ENCODE measurements around the gene SPTBN1.
A peak's percentile ranks its signal among the peaks of the same experiment; 100 is the strongest.

SPTBN1 gene

GRCh38 chr2:54564439-54564838 is 108.3 kb downstream of the SPTBN1 start:
- DNase-seq (ENCODE audit: low read depth) = no peak
- TF ChIP-seq, protein P1, sequence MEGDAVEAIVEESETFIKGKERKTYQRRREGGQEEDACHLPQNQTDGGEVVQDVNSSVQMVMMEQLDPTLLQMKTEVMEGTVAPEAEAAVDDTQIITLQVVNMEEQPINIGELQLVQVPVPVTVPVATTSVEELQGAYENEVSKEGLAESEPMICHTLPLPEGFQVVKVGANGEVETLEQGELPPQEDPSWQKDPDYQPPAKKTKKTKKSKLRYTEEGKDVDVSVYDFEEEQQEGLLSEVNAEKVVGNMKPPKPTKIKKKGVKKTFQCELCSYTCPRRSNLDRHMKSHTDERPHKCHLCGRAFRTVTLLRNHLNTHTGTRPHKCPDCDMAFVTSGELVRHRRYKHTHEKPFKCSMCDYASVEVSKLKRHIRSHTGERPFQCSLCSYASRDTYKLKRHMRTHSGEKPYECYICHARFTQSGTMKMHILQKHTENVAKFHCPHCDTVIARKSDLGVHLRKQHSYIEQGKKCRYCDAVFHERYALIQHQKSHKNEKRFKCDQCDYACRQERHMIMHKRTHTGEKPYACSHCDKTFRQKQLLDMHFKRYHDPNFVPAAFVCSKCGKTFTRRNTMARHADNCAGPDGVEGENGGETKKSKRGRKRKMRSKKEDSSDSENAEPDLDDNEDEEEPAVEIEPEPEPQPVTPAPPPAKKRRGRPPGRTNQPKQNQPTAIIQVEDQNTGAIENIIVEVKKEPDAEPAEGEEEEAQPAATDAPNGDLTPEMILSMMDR (IDR thresholded peaks at IDR 0.05; ENCODE audit: insufficient read depth, low read depth, low read length, missing control alignments) = no peak
- H3K4me3 ChIP-seq (ENCODE audit: low read depth, low read length) = no peak overlapping the region

DNA sequence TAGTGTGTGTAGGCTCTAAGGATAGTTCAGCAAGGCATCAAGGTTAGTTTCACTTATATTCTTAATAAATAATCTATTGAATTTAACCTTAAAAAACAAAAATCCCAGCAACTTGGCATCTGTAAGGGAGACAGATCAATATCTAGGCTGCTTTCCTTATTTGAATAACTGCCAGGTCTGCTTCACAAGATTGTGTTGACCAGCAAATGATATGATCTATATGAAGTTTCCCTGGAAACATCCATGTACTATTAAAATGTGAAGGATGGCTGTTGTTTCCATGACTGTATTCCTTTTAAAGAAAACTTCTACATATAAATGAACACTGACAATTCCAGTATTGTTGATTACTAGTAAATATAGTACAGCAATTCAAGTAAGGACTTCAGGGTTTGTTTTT is 109.4 kb downstream of the SPTBN1 start:
- no peak overlapping the region for H3K4me3 ChIP-seq (ENCODE audit: low read depth, low read length)
- TF ChIP-seq, protein P1 (IDR thresholded peaks at IDR 0.05; ENCODE audit: insufficient read depth, low read depth, low read length, missing control alignments) = no peak
- DNase-seq (ENCODE audit: low read depth) = no peak

DNA sequence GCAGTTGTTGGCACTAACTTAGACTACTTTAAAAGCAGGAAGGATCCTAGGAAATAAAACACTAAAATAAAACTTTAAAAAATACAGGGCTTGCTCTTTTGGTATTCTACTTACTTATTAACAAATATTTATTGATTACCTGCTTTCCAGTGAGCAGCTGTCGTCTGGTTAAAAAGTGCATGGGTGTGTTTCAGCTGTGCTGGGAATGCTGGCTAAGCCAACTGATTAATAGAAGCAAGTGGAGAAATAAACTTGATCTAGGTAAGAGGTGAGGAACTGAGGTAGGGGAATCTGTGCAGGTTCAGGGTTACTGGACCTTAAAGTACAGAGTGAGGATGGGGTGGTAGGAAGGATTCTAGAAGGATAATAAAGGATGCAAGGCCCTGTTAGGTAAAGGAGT is 110.8 kb downstream of the SPTBN1 start:
- H3K4me3 ChIP-seq (ENCODE audit: low read depth, low read length) = no peak overlapping the region
- DNase-seq (ENCODE audit: low read depth) = no peak
- TF ChIP-seq, protein P1 (IDR thresholded peaks at IDR 0.05; ENCODE audit: insufficient read depth, low read depth, low read length, missing control alignments) = no peak

DNA sequence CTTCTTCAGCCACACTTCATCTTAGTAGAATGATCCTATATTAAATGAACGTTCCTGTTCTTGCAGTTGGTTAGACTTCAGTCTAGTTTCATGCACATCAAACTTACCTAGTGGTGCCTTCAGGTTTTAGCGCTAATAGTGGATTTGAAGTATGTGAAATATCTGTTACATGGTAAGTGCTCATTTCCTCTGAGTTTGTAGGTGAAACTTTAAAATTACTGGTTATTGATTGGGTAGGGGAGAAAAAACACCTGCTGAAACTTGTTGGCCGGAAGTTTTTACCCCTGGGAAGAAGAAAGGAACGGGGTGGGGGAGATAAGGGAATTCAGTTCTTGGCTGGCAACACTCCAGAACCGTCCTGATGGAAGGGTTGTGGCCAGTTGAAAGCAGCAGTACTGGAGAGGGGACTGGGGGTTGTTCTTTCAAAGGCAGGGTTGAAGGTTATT is 112.8 kb downstream of the SPTBN1 start:
- TF ChIP-seq, protein P1 (IDR thresholded peaks at IDR 0.05; ENCODE audit: insufficient read depth, low read depth, low read length, missing control alignments) = no peak
- H3K4me3 ChIP-seq (ENCODE audit: low read depth, low read length) = peak overlapping the region; percentile 64
- peak; percentile 87 for DNase-seq (ENCODE audit: low read depth)

DNA sequence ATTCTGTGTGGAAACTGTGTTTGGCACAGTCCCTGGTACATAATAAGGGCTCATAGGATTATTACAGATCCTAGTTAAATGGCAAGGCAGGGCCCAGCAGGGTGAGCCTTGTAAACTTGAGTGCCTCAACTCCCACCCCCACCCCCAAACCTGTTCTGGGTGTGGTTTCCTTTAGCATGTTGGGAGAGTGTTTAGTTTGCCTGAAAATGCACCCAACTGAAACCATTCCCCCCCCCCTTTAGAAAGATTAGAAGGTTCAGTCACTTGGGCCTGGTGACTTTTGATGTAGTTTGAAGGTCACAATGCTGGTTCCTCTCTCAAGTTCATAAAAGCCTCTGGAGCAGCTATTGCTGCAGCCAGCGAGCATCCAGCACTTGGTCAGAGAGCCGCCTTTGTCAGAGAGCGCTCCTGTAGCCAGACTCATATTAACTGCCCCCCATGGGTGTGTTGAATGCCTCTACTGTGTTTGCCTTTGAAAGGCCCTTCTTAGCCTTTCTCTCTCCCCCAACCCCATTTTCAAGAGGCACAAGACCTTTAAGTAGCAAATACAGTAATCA is 113.7 kb downstream of the SPTBN1 start:
- TF ChIP-seq, protein P1 (IDR thresholded peaks at IDR 0.05; ENCODE audit: insufficient read depth, low read depth, low read length, missing control alignments) = no peak
- peak; percentile 94 for DNase-seq (ENCODE audit: low read depth)
- H3K4me3 ChIP-seq (ENCODE audit: low read depth, low read length) = peak overlapping the region; percentile 64

DNA sequence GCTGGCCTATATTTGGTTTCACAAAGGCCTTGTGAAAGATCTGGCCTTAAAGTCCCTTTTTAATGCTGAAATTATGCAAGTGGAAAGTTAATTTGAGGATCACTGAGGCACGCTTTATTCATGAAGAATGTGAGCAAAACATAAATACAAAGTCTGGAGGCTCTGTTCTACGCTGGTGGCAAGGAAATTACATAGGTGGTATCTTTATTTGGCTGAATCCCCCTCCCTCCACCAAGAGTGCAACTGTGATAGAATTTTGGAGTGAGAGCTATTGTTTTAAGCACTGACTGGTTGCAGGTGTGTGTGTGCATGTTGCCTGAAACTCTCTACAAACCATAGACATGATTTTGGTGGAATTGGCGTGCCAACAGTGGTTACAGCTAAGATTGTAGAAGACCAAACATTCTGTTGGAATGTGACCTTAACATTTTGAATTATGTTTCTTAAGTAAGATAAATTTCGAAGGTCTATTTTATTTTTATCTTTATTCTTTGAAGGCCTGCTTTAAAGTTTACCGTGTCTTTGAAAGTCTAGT is 114.3 kb downstream of the SPTBN1 start:
- peak; percentile 54 for DNase-seq (ENCODE audit: low read depth)
- TF ChIP-seq, protein P1 (IDR thresholded peaks at IDR 0.05; ENCODE audit: insufficient read depth, low read depth, low read length, missing control alignments) = no peak
- H3K4me3 ChIP-seq (ENCODE audit: low read depth, low read length) = peak overlapping the region; percentile 64
